ENCODE measurements around the gene AAK1.
A peak's percentile ranks its signal among the peaks of the same experiment; 100 is the strongest.

AAK1 gene

DNA sequence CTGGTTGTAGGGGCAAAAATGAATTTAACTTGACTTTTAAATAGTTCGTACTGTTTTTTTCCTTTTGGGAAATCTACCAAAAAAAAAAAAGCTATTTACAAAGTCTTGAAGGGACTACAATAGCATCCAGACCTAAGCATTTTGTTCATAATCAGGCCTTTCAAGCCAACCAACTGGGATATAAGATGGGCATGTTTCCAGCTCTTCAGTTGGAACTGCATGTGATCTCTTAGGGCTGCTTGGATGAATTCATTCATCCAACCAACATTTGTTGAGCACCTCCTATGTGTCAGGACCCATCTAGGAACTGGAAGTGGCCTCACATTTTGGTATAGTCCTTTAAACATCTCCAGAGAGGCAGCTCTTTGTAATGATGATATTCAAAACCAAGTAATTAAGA is 98.6 kb downstream of the AAK1 start:
- Histone ChIP-seq H3K4me1 (ENCODE audit: control insufficient read depth, insufficient read depth, low read length) (no peaks in the 10 kb centered on the region), H3K9me3 (ENCODE audit: control insufficient read depth, insufficient read depth, low read length) (peaks cover 5% of the 10 kb centered on the region; the same call in 1 of the 2 replicates), H3K36me3 (ENCODE audit: control insufficient read depth, insufficient read depth, low read length) (peaks cover 21% of the 10 kb centered on the region), H3K27ac (ENCODE audit: low read depth, low read length) (no peak overlapping the region), H3K27me3 (ENCODE audit: control insufficient read depth, insufficient read depth, low read length) (no peaks in the 10 kb centered on the region), H3K9ac (ENCODE audit: low read depth, low read length) (no peak overlapping the region), H3K4me3 (ENCODE audit: low read depth, low read length) (no peak overlapping the region)

DNA sequence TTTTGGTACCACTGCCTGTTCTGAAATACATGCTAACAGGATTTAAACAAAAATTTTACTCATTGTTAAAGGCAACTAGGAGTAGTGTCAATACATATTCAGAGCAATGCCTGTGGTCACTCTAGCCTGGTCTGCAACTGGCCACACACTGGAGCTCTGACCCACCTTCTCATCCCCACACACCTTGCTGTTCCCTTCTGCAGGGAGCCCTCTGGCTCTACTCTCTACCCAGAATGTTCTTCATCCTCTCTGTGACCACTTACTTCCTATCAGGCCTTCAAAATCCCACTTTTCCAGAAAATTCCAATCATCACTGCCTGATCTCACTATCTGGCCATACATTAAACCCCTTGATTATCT is 104.0 kb downstream of the AAK1 start:
- Histone ChIP-seq H3K27ac (ENCODE audit: low read depth, low read length) (no peak overlapping the region), H3K9me3 (ENCODE audit: control insufficient read depth, insufficient read depth, low read length) (no peaks in the 10 kb centered on the region), H3K36me3 (ENCODE audit: control insufficient read depth, insufficient read depth, low read length) (peaks cover 29% of the 10 kb centered on the region), H3K4me3 (ENCODE audit: low read depth, low read length) (no peak overlapping the region), H3K9ac (ENCODE audit: low read depth, low read length) (no peak overlapping the region), H3K4me1 (ENCODE audit: control insufficient read depth, insufficient read depth, low read length) (no peaks in the 10 kb centered on the region), H3K27me3 (ENCODE audit: control insufficient read depth, insufficient read depth, low read length) (no peaks in the 10 kb centered on the region)

DNA sequence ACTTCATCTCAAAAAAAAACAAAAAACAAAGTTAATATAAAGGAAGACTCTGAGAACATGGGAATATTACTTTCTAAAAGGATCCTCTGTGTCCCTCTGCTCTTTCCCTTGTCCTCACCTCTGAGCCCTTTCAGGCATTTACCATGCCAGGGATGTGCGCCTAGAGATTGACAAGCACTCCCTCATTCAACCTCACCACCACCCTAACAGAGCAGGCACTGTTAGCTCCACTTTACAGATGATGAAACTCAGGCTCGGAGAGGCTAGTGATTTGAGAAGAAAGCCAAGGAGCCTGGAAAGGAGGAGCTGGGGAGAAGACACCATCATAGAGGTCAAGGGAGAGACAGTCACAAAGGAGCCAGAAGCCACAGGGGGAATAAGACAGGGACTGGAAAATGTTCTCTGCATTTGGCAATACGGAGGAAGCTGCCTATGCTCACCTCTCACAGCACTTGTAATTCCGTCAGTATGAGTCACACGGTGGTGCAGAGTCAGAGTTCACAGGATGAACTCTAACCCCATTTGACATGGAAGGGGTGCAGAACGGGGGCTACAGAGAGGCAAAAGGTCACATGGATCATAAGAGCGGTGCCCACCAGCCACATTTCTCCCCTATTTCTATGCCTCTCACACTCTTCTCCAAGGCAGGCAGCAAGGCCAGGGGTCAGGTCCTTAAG is 104.5 kb downstream of the AAK1 start:
- peaks cover 27% of the 10 kb centered on the region for H3K36me3 ChIP-seq (ENCODE audit: control insufficient read depth, insufficient read depth, low read length)
- no peak overlapping the region for H3K27ac ChIP-seq (ENCODE audit: low read depth, low read length)
- H3K9me3 ChIP-seq (ENCODE audit: control insufficient read depth, insufficient read depth, low read length), result no peaks in the 10 kb centered on the region
- no peak overlapping the region for H3K9ac ChIP-seq (ENCODE audit: low read depth, low read length)
- H3K27me3 ChIP-seq (ENCODE audit: control insufficient read depth, insufficient read depth, low read length), result no peaks in the 10 kb centered on the region
- no peaks in the 10 kb centered on the region for H3K4me1 ChIP-seq (ENCODE audit: control insufficient read depth, insufficient read depth, low read length)
- H3K4me3 ChIP-seq (ENCODE audit: low read depth, low read length), result no peak overlapping the region

DNA sequence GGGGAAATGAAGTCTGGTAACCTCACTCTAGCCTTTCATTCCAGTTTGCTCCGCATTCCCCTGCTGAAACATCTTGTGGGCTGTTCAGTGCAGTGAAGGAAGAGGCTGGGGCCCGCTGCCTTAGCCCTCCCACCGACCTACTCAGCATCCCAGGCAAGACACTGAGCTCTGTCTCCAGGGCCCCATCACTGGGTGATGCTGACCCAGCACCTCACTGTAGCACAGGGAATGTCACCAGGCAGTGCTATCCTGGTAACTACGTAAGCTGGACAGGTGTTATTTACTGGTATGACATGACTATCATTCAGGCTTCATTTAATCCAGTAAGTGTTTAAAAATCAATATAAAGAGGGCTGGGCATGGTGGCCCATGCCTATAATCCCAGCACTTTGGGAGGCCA is 105.3 kb downstream of the AAK1 start:
- H3K4me1 ChIP-seq (ENCODE audit: control insufficient read depth, insufficient read depth, low read length), result no peaks in the 10 kb centered on the region
- H3K27ac ChIP-seq (ENCODE audit: low read depth, low read length), result no peak overlapping the region
- no peak overlapping the region for H3K9ac ChIP-seq (ENCODE audit: low read depth, low read length)
- H3K9me3 ChIP-seq (ENCODE audit: control insufficient read depth, insufficient read depth, low read length), result no peaks in the 10 kb centered on the region
- H3K36me3 ChIP-seq (ENCODE audit: control insufficient read depth, insufficient read depth, low read length), result peaks cover 24% of the 10 kb centered on the region
- H3K4me3 ChIP-seq (ENCODE audit: low read depth, low read length), result no peak overlapping the region
- H3K27me3 ChIP-seq (ENCODE audit: control insufficient read depth, insufficient read depth, low read length), result no peaks in the 10 kb centered on the region

DNA sequence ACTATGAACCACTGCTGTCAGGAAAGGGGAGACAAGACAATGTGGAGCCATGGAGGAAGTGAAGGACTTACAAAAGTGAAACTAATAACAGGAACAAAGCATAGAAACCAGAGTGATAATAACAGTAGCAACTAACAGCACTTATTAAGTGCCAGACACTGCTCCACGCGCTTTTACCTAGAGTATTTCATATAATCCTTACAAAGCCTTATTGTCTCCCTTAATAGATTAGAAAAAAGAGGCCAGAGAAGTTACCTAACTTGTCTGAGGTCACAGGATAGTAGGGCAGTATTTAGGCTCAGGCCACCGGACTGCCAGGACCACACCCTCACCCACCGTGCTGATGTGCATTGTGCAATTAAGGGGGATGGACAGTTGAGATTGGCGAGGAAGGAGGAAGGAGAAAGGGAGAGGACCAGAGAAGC is 107.7 kb downstream of the AAK1 start:
- Histone ChIP-seq H3K4me3 (ENCODE audit: low read depth, low read length) (no peak overlapping the region), H3K27me3 (ENCODE audit: control insufficient read depth, insufficient read depth, low read length) (no peaks in the 10 kb centered on the region), H3K4me1 (ENCODE audit: control insufficient read depth, insufficient read depth, low read length) (no peaks in the 10 kb centered on the region), H3K9ac (ENCODE audit: low read depth, low read length) (no peak overlapping the region), H3K9me3 (ENCODE audit: control insufficient read depth, insufficient read depth, low read length) (no peaks in the 10 kb centered on the region), H3K27ac (ENCODE audit: low read depth, low read length) (no peak overlapping the region), H3K36me3 (ENCODE audit: control insufficient read depth, insufficient read depth, low read length) (peaks cover 18% of the 10 kb centered on the region)

DNA sequence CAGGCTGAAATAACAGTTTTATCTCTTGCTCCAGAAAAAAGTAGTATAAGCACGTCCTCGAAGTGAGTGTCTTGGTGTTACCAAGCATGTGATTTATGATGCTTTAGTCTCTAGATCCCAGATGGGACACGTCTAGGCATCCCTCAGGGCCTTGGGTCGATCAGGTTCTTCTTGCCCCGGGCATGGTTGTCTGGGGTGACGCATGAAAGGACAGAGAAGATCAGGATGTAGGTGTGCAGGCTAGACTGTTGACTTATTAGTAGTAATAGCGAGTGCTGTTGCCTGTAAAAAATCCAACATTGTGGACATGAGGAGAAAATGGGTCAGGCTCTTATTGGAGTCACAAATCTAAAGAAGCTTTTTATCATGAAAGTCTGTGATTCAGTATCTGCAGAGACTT is 112.4 kb downstream of the AAK1 start:
- H3K36me3 ChIP-seq (ENCODE audit: control insufficient read depth, insufficient read depth, low read length), result peaks cover 28% of the 10 kb centered on the region
- H3K27ac ChIP-seq (ENCODE audit: low read depth, low read length), result no peak overlapping the region
- H3K27me3 ChIP-seq (ENCODE audit: control insufficient read depth, insufficient read depth, low read length), result no peaks in the 10 kb centered on the region
- H3K4me1 ChIP-seq (ENCODE audit: control insufficient read depth, insufficient read depth, low read length), result no peaks in the 10 kb centered on the region
- no peaks in the 10 kb centered on the region for H3K9me3 ChIP-seq (ENCODE audit: control insufficient read depth, insufficient read depth, low read length)
- H3K4me3 ChIP-seq (ENCODE audit: low read depth, low read length), result no peak overlapping the region
- no peak overlapping the region for H3K9ac ChIP-seq (ENCODE audit: low read depth, low read length)

DNA sequence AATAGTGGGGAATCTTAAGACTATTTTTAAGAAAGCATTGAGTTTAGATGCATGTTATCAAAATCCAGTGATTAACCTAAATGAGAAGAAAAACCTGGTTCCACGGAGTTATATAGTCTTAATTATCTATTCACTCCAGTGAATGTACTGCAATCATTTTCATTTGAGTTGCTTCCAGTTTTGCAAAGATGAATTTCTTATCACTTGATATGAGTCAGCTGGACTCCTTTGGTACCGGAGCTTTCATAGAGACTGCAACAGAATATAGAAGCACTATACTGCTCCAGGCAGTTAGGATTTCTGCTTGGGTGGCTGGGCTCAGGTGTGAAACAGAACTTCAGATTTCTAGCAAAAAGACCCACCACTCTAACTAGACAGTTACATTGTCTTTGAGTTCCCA is 114.1 kb downstream of the AAK1 start:
- Histone ChIP-seq H3K27me3 (ENCODE audit: control insufficient read depth, insufficient read depth, low read length) (no peaks in the 10 kb centered on the region), H3K27ac (ENCODE audit: low read depth, low read length) (no peak overlapping the region), H3K4me1 (ENCODE audit: control insufficient read depth, insufficient read depth, low read length) (peaks cover 9% of the 10 kb centered on the region), H3K9me3 (ENCODE audit: control insufficient read depth, insufficient read depth, low read length) (no peaks in the 10 kb centered on the region), H3K9ac (ENCODE audit: low read depth, low read length) (no peak overlapping the region), H3K36me3 (ENCODE audit: control insufficient read depth, insufficient read depth, low read length) (peaks cover 28% of the 10 kb centered on the region), H3K4me3 (ENCODE audit: low read depth, low read length) (no peak overlapping the region)

DNA sequence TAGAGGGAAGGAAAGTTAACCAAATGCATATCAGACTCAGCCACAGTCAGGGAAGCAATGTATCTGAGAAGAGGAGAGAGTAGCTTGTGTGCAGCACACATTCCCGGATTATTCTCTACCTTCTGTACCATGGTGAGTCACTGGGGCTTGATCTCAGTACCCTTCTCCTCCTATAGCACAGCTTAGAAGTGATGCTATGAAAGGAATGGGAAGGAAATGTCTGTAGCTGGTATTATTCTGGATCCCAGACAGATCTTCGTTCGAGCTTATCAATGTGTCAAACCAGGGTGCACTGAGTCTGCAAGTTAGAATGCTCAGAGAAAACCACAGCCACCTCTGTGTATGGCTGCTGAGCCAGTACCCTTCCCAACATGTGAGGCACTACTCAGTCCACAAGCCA is 118.3 kb downstream of the AAK1 start:
- Histone ChIP-seq H3K27me3 (ENCODE audit: control insufficient read depth, insufficient read depth, low read length) (no peaks in the 10 kb centered on the region), H3K27ac (ENCODE audit: low read depth, low read length) (peak overlapping the region; percentile 59), H3K4me3 (ENCODE audit: low read depth, low read length) (no peak overlapping the region), H3K36me3 (ENCODE audit: control insufficient read depth, insufficient read depth, low read length) (peaks cover 27% of the 10 kb centered on the region), H3K9me3 (ENCODE audit: control insufficient read depth, insufficient read depth, low read length) (no peaks in the 10 kb centered on the region), H3K9ac (ENCODE audit: low read depth, low read length) (no peak overlapping the region), H3K4me1 (ENCODE audit: control insufficient read depth, insufficient read depth, low read length) (peaks cover 14% of the 10 kb centered on the region)

DNA sequence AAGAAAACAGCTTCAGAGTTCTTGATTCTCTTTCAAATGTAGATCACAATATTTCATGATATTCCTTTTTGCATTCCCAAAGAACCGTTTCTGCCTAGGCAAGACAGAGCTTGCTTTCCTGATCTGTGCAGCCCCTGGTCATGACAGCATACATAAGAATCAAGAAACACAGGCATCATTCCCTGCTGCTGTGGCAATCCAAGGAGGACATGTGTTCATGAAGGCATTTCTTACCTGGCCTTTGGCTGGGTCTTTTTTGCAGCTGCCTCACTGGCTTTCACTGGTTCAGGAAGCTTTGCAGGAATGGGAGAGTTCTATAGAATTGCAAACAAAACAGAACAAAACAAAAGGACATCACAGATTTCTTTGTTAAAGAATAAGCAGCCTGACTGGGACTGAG is 118.7 kb downstream of the AAK1 start:
- H3K9me3 ChIP-seq (ENCODE audit: control insufficient read depth, insufficient read depth, low read length), result no peaks in the 10 kb centered on the region
- peaks cover 30% of the 10 kb centered on the region for H3K36me3 ChIP-seq (ENCODE audit: control insufficient read depth, insufficient read depth, low read length)
- H3K27me3 ChIP-seq (ENCODE audit: control insufficient read depth, insufficient read depth, low read length), result no peaks in the 10 kb centered on the region
- H3K4me1 ChIP-seq (ENCODE audit: control insufficient read depth, insufficient read depth, low read length), result peaks cover 14% of the 10 kb centered on the region
- peak overlapping the region; percentile 59 for H3K27ac ChIP-seq (ENCODE audit: low read depth, low read length)
- H3K9ac ChIP-seq (ENCODE audit: low read depth, low read length), result no peak overlapping the region
- H3K4me3 ChIP-seq (ENCODE audit: low read depth, low read length), result no peak overlapping the region

DNA sequence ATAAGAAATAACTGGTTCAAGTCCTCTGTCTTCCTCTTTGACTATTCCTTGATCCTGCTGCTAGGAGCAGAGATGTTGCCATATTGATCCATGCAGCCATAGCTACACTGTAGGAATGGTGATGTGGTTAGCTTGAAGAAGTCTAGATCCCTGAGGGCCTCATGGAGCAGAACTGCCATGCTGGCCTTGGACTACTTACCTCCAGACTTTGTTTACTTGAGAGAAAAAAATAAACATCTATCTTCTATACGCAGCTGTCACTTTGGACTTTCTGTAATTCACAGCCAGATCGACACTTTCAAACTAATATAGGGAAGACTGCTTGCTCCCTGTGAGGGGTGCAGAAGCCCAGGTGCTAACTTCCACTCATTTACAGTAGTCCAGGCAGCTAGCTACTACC is 121.8 kb downstream of the AAK1 start:
- Histone ChIP-seq H3K9ac (ENCODE audit: low read depth, low read length) (no peak overlapping the region), H3K9me3 (ENCODE audit: control insufficient read depth, insufficient read depth, low read length) (no peaks in the 10 kb centered on the region), H3K27me3 (ENCODE audit: control insufficient read depth, insufficient read depth, low read length) (no peaks in the 10 kb centered on the region), H3K4me3 (ENCODE audit: low read depth, low read length) (no peak overlapping the region), H3K4me1 (ENCODE audit: control insufficient read depth, insufficient read depth, low read length) (peaks cover 18% of the 10 kb centered on the region), H3K36me3 (ENCODE audit: control insufficient read depth, insufficient read depth, low read length) (peaks cover 45% of the 10 kb centered on the region), H3K27ac (ENCODE audit: low read depth, low read length) (no peak overlapping the region)

DNA sequence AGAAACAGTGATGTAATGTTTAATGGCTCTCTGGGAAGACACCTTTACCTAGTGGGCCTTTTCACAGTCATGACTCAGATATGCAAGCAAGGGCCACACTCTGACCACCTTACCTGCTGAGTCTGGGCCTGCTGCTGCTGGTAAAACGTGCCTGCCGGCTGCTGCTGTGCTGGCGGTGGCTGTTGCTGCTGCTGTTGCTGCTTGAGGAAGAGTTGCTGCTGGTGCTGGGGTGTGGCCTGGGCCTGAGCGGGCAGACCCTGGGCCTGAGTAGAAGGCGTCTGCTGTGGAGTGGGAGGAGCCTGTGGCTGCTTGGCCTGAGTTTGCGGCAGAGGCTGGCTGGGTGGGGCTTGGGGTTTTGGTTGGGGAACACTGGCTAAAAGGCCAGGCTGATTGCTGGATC is 124.7 kb downstream of the AAK1 start:
- H3K4me1 ChIP-seq (ENCODE audit: control insufficient read depth, insufficient read depth, low read length), result peaks cover 15% of the 10 kb centered on the region
- H3K4me3 ChIP-seq (ENCODE audit: low read depth, low read length), result no peak overlapping the region
- H3K9ac ChIP-seq (ENCODE audit: low read depth, low read length), result no peak overlapping the region
- no peaks in the 10 kb centered on the region for H3K9me3 ChIP-seq (ENCODE audit: control insufficient read depth, insufficient read depth, low read length)
- no peaks in the 10 kb centered on the region for H3K27me3 ChIP-seq (ENCODE audit: control insufficient read depth, insufficient read depth, low read length)
- peaks cover 54% of the 10 kb centered on the region for H3K36me3 ChIP-seq (ENCODE audit: control insufficient read depth, insufficient read depth, low read length)
- peak overlapping the region; percentile 17 for H3K27ac ChIP-seq (ENCODE audit: low read depth, low read length)
